Muscle of back (tissue), 11 donors: ENCODE data around the gene L3MBTL2. TPM values are rescaled to one million over a fixed set of nuclear protein-coding genes. Genes with fewer than 3 reads are reported as not detected.

ENCODE experiments used
- DNase-seq, 3 donors: peaks; one replicate each; pipeline versions ENCODE4 v3.0.0 to v3.0.0-alpha.2; 2013
- polyA plus RNA-seq, 10 donors: library from polyadenylated mRNA; unstranded; fragments of 120-200 nt; gene quantifications; one replicate each; pipeline ENCODE4 v1.2.1, GENCODE V29; 2013; ENCODE audit not compliant: insufficient read length in 10 of 10

L3MBTL2 gene
- polyA plus RNA-seq, 10 donors: 12.2 to 16.9 (median 14.0) TPM

GRCh38 chr22:41267958-41268357 is 62.8 kb downstream of the L3MBTL2 start:
- no peak for DNase-seq

DNA sequence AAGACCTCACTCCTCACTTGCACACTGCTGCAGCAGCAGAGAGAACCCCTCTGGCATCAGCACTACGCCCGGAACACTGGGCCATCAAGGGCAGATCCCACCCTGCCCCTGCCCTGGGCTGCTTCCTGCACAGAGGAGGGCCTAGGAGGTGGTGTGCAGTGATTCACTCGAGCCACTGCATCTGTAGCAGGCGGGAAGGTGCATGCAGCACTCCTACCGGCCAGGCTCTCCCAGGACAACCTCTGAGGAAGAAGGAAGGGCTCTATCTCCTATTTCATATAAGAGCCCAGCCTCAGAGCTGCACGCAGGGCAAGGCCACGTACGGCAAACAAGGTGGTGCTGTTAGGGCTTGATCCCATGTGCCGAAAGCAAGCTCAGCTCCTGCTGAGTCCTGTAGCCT is 66.7 kb downstream of the L3MBTL2 start:
- DNase-seq: no peak

DNA sequence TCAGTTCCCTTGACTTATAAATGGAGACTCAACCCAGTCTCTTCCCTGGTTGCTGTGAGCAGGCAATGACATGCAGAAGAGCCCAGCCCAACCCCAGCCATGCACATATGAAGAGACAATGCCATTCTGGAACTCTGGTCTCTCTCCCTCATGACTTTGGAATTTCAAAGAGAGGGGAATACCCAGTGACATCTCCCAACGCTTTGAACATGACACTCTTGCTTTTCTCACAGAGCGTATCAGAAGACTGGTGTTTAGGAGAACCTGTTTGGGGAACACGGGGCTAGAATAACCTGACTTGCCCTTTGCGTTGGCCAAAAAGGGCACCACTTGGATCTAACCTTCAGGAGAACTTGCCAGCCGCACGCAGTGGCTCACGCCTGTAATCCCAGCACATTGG is 68.0 kb downstream of the L3MBTL2 start:
- no peak for DNase-seq

DNA sequence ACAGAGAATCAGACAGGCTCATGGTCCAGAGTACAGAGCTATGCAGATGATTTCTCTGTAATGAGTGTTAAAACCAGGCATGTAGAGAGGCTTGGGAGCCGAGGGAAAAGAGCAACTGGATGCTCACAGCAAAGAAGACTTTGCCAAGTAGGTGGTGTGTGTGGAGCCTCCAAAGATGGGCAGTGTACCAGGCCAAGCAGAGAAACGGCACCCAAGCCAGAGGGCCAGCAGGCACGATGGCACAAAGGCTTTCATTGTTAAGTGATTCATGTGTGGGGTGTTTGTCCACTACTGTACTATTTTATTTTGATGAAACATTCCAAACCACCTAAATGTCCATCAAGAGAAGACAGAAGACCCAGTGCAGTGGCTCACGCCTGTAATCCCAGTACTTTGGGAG is 69.7 kb downstream of the L3MBTL2 start:
- no peak for DNase-seq

- DNase-seq: no peak
Observed at GRCh38 chr22:41280065-41280464, 75.0 kb downstream of the L3MBTL2 start.

GRCh38 chr22:41280854-41281253 is 75.7 kb downstream of the L3MBTL2 start:
- no peak for DNase-seq

Other genes starting within 250 kb of the L3MBTL2 start
- gene EP300, start 112.7 kb upstream of the L3MBTL2 start, polyA plus RNA-seq: 10 to 100 TPM; 28.4 to 47.6 (median 37.0) TPM
- gene CHADL, start 35.6 kb downstream of the L3MBTL2 start, polyA plus RNA-seq: 1 to 10 TPM; 3.0 to 4.3 (median 3.6) TPM
- gene RANGAP1, start 80.9 kb downstream of the L3MBTL2 start, polyA plus RNA-seq: 10 to 100 TPM; 23.1 to 35.8 (median 27.5) TPM
- gene ZC3H7B, start 96.2 kb downstream of the L3MBTL2 start, polyA plus RNA-seq: 10 to 100 TPM; 33.7 to 52.2 (median 38.5) TPM
- 10 to 100 TPM in 7 of 10 donors, 1 to 10 TPM in 3; 7.9 to 11.7 (median 10.7) TPM for gene TEF, start 176.6 kb downstream of the L3MBTL2 start, polyA plus RNA-seq
- gene TOB2, start 241.5 kb downstream of the L3MBTL2 start, polyA plus RNA-seq: 10 to 100 TPM; 29.5 to 42.7 (median 36.1) TPM